ENCODE measurements around the gene EIF4A2.

- TF ChIP-seq CTCF (IDR thresholded peaks at IDR 0.05), result no peak
- TF ChIP-seq POLR2AphosphoS5 (IDR thresholded peaks at IDR 0.05; ENCODE audit: low read depth, low read length), result no peak
- TF ChIP-seq TCF7L2 (IDR thresholded peaks at IDR 0.05; ENCODE audit: low read depth, low read length), result no peak
- TF ChIP-seq REST (IDR thresholded peaks at IDR 0.05; ENCODE audit: insufficient read depth in 1 of 2, low read depth in 2 of 2, low read length in 1 of 2), result no peak
- no peak for TF ChIP-seq SIN3A (IDR thresholded peaks at IDR 0.05; ENCODE audit: borderline replicate concordance, insufficient read depth, low read depth, low read length)
Observed at GRCh38 chr3:186824430-186825139, 41.2 kb downstream of the EIF4A2 start.

All from Panc1 (cell line).